ENCODE measurements around the gene RAB35. TPM values are rescaled to one million over a fixed set of nuclear protein-coding genes. Genes with fewer than 3 reads are reported as not detected.

Gene RAB35
- total RNA-seq, 2 experiments from 2014 or later = 71.2 to 71.3 TPM

DNA sequence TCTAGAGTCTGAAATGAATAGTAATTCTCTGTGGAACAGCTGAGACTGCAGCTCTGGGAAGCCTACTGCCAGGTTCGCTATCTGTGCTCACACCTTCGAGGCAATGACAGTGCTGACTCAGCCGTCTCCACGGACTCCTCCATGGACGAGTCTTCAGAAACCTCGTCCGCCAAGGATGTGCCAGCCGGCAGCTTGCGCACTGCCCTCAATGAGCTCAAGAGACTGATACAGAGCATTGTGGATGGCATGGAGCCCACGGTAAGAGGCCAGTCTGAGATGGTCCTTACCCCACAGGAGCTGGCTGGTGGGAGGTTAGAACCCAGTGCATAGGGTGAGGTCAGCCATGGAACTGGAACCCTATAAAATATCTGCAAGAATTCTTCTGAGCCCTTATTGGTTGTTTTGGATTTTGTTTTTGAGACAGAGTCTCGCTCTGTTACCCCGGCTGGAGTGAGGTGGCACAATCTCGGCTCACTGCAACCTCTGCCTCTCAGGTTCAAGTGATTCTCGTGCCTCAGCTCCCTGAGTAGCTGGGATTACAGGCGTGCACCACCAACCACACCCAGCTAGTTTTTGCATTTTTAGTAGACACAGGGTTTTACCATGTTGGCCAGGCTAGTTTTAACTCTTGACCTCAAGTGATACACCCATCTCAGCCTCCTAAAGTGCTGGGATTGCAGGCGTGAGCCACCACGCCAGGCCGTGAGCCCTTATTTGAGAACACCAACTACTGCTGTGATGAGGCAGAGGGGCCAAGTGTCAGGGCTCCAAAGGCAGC, 43.9 kb downstream of the RAB35 start:
- CTCF ChIA-PET = interaction anchor here (0.9 to 1.2 kb wide), 2 partner anchors 15 to 32 kb away, joined by 3 to 4 read pairs; no protein-coding TSS in a partner anchor
- POLR2A ChIA-PET = no interaction called here

DNA sequence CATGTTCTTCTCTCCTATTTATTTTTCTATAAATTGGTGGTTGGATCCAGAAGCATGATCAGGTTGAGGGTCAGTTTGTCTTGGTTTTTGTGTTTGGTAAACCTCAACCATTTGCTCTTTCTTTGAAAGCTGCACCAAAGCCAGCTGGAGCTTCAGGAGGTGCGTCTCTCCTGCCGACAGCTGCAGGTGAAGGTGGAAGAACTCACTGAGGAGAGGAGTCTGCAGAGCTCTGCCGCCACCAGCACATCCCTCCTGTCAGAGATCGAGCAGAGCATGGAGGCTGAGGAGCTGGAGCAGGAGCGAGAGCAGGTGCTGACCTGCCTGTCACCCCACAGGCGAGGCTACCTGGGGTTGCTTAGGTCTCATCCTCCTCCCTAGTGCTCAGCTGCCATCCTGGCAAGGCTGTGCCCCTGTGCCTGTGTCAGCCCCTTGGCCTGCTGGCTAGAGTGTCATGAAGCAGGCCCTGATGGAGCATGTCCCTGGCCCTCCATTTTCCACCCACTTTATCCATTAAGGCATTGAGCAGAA, 45.0 kb downstream of the RAB35 start:
- CTCF ChIA-PET = no interaction called here
- POLR2A ChIA-PET = no interaction called here

DNA sequence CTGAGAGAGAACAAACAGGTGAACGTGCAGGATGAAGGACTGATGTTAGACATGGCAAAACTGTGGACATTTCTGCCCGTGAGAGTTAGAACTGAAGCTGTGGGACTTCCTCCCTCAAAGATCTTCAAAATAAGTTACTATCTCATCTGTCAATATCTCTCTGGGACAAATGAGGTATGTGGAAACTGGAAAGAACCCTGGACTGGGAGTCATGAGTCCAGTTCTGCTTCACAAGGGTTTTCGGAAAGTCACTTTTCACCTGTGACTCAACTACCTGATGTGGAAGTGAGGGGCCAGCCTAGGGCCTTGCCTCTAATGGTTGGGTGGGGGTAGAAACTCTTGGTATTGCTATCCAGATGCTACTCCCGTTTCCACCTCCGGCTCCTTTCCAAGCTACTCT, 47.3 kb downstream of the RAB35 start:
- CTCF ChIA-PET = no interaction called here

DNA sequence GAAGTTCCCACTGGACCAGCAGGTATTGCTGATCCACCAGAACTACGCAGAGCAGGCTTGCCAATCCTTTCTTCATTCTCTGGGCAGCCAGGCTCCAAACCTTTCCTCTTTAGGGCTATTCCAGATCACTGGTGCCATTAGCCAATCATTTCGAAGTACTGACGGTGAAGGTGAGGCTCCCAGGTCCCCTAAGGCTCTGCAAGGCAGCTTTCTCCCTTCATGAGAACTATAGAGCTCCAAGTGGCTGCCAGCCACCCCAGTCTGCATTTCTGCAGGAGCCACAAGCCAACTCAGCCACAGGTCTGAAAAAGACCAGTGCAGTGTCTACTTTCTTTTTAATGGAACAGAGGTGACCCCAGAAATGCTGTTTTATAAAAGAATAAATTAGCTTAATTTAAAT, 48.7 kb downstream of the RAB35 start:
- ChIA-PET POLR2A (no interaction called here), CTCF (interaction anchor here (1.2 kb wide), 1 partner anchor 25 kb away, joined by 3 read pairs; no protein-coding TSS in a partner anchor)

More for the DNA sequence above, 47.3 kb downstream of the RAB35 start:
- POLR2A ChIA-PET = no interaction called here

DNA sequence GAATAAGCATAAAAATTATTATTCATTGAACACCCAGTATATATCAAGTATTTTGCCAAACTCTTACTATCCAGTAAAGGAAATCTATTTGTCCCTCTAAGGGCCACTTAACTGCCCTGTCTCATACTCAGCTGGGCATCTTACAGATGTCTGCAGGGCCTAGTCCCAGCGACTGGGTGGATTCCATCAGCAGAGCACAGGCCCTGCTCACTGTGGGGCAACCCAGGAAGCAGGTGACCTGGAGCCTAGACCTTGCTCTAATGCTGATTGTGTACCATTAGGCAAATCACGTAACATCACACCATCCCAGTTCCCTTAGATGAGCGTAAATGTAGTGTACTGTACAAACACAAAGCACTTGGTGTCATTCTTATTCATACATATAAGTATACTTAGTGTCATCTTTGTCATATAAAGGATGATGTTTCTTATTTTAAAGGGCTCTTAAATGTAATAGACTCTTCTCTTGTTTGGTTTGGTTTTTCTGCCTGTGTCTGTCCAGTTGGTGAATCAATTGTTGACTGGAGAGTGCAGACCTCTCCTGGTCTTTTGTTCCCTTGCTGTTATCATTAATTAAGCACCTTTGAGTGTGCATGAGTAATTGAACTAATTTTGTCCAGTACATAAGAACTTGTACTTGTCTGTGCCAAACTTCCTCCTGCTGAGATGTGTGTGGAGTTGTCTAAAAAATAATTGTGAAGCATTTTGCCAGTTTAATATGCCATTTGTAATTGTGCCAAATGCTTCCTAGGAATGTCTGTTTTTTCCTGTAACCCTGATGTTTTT, 49.3 kb downstream of the RAB35 start:
- ChIA-PET POLR2A (interaction anchor here (0.6 kb wide), 1 partner anchor 8 kb away, joined by 6 read pairs; no protein-coding TSS in a partner anchor), CTCF (interaction anchor here (1.2 kb wide), 1 partner anchor 24 kb away, joined by 3 read pairs; no protein-coding TSS in a partner anchor)

DNA sequence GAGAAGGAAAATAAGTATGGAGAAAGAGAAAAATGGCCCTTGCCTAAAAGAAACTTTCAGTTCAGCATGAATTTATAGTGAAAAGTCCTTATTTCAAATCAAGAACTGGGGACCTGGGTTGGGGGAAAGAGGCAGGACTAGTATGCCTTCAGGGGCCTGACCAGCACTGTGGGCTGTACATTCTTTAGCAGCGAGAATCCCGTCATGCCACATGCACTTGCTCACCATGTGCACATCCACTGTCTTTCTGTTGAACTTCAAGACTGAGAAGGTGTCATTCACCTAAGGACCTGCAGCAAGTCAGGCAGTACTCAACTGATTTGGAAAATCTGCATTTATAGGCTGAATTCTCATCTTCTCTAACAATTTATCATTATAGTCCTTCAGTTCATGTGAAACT, 50.2 kb downstream of the RAB35 start:
- CTCF ChIA-PET = no interaction called here

DNA sequence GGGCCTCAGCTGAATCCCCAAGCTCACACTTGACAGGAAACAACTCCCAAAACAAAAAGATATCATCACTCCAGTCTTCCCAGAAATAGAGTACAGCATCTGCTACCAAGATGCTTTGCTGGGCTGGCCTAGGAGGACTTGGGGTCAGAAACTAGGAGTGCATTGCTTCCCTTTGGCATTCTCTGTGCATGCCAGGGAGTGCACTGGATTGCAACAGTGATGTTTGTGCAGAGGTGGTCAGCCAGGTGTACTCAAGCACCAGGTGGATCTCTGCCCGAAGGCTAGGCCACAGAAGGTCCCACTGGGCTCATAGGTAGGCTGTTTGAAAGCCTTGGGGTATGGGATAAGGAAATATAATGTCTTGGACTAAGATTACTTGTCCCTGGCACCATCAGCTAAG, 51.1 kb downstream of the RAB35 start:
- CTCF ChIA-PET = interaction anchor here (0.9 kb wide), 1 partner anchor 8 kb away, joined by 3 read pairs; no protein-coding TSS in a partner anchor
- POLR2A ChIA-PET = no interaction called here

More for the DNA sequence above, 50.2 kb downstream of the RAB35 start:
- POLR2A ChIA-PET = no interaction called here

DNA sequence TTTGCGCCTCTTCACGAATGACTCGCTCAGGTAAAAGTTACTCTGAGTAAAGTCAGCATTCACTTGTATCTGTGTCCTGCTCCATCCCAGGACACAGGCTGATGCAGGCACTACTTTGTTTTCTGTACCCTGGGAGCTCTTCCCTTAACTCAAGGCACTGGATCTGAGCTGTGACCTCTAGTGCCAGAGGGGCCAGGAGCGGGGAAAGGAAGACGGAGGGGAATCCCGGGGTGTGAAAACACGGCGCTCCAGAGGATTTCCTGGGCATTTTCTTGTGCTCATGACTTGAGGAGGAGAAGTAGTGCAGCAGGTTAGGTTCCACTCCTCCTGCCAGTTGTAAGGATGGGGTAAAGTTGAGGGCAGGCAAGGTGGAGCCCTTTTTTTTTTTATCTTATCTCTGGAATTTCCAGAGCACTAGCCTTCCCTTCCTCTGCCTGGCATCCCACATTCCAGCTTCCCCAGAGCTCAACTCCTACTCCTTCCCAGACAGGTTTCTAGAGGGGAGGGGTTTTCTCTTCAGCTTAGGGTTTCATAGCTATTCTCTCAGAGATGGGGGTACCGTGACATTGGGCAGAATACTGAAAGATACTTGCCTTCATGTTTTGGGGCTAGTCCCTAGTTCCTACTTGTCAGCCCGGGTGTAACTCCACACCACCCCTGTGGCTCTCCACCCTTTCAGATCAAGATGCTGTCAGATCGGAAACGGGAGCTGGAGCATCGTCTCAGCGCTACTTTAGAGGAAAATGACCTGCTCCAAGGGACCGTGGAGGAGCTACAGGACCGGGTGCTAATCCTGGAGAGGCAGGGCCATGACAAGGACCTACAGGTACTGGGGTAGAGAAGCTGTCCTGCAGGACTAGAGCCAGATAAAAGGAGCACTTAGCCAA, 52.3 kb downstream of the RAB35 start:
- POLR2A ChIA-PET = no interaction called here
- CTCF ChIA-PET = interaction anchor here (1.1 kb wide), 2 partner anchors 32 to 38 kb away, joined by 3 to 4 read pairs; no protein-coding TSS in a partner anchor

DNA sequence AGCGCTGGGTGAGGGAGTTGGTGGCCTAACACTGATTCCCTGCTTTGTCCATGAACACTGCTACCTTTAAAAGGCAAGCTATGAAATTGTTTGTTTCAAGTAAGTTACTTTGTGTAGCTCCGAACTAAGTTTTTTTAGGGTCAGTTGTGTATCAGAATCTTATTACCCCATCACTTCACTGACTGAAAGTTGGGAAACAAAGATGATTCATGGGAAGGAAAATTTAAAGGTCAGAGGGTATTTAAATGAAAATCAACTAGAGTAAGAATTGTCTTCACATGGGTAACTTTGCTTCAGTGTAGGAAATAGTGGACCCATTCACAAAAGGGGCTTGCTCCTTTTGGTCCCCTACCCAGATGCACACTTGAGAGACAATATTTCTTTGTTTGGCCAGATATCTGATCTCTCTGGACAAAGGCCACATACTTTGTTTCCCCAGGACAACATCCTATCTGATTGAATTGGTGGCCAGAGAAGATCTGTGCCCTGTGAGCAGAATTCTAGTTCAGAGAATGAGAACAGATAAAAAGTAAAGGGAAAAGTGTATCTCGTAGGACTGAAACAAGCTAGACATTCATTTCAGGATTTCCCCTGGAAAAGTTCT, 53.5 kb downstream of the RAB35 start:
- POLR2A ChIA-PET = interaction anchor here (0.6 kb wide), 1 partner anchor 234 kb away, joined by 5 read pairs; no protein-coding TSS in a partner anchor
- CTCF ChIA-PET = no interaction called here

DNA sequence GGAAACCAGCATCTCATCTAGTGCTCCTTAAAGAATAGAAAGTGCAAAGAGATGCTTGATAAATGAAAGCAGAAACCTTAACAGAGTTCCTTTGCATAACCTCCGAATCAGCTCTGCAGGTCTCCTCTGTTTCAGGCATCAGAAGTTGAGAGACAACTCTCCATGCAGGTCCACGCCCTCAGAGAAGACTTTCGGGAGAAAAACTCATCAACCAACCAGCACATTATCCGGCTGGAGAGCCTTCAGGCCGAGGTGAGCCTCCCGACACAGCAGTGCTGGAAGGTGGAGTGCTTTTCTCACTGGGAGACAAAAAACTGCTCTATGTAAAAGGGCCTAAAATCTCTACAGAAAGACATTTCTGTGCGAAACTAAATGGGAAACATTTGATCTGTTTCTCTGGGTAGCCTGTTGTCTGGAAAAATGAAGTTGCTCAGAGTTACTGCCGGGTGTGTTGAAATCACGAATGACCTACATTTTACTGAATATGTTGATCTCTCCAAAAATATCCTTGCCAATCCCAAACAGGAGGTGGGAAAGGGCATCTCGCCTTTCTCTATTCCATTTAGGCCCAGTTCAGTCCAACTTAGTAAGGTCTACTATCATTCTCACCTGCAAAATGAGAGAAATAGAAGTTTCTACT, 54.9 kb downstream of the RAB35 start:
- ChIA-PET POLR2A (no interaction called here), CTCF (no interaction called here)

DNA sequence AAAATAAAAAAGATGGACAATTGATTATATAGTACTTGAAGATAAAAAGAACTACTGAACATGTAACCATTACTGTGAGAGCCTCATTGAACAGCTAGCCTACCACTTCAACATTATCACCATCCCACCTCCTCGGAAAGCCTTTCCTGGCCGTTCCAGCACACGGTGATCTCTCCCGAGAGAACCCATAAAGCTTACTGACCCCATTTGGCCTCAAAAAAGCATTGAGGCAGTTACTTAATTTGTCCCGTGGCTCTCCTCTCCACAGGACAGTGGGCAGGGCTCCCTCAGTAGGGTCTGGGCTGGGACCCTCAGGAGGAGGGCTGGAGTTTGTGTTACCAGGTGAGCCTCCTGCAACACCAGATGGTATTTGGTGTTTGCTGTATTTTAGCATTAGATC, 55.8 kb downstream of the RAB35 start:
- ChIA-PET POLR2A (no interaction called here), CTCF (no interaction called here)

DNA sequence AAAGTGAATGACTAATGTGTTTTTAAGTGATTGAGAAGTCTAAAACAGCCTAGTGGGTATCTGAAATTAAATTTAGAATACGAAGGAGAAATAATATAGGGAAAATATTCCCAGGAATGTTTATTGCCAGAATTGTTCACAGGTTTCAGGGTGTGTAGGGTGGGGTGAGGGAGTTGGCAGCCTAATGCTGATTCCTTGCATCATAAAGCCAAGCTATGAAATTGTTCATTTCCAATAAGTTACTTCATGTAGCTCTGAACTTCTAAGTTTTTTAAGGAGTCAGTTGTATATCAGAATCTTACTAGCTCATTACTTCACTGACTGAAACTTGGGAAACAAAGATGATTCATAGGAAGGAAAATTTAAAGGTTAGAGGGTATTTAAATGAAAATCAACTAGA, 56.4 kb downstream of the RAB35 start:
- CTCF ChIA-PET = no interaction called here
- POLR2A ChIA-PET = no interaction called here

DNA sequence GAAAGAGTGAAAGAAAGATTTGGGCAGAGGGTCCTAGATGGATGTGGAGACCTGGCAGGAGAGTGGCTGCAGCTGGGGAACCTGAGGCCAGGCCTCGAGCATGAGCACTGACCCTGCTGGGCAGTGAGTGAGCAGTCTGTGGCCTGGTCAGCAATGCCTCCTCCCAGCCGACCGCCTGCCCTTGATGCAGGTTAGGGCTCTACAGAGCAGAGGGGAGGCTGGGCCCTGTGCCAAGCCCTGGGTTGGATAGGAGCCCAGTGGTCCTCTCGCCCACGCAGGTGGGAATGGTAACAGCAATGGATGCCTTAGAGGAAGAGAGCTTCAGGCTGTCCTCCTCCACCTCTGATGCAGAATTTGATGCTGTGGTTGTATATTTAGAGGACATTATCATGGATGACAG, 59.8 kb downstream of the RAB35 start:
- CTCF ChIA-PET = interaction anchor here (1.1 to 1.2 kb wide), 2 partner anchors 9 kb away, joined by 3 read pairs; no protein-coding TSS in a partner anchor
- POLR2A ChIA-PET = no interaction called here

DNA sequence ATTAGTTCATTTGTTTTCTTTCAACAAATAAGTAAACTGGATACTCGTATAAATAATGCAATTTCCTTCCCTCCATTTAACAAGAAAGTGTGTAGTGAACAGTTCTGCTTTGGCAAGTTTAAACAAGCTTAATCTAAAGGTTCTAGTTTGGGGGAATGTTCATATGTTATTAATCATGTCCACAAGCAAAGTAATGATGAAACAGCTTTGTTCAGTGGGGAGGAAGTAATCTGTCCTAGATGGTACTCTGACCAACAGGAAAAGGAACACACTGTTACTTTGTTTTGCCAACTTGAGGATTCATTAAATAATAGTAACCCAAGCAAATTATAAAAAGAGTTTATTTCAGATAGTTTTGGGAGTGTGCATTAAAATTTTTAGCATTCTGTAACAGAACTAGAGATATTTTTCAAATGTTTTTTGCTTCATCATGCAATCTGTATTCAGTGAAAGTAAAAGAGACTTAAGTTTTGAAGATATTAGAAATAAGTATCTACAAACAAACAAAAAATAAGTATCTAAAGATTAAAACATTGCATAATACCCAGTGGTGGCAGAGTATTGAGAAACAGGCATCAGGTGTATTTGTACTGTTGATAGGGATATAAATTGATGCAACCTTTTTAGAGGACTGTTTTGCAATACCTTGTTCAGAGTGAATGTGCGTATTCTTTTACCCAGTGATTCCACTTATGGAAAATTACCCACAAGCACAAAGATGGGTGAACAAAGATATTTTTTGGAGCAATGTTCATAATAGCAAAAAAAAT, 61.1 kb downstream of the RAB35 start:
- POLR2A ChIA-PET = no interaction called here
- CTCF ChIA-PET = no interaction called here

DNA sequence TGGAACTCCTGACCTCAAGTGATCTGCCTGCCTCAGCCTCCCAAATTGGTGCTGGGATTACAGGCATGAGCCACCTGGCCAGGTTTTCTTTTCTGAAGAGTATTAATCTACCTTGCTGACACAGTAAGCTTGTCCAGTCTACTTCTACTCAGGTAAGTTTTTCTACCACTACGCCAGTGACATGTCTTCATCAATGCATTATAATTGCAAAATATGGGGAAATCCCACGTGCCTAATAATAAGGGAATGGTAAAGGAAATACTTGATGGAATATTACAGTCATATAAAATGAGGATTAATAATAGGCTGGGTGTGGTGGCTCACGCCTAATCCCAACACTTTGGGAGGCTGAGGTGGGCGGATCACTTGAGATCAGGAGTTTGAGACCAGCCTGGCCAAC, 62.3 kb downstream of the RAB35 start:
- ChIA-PET CTCF (no interaction called here), POLR2A (no interaction called here)

DNA sequence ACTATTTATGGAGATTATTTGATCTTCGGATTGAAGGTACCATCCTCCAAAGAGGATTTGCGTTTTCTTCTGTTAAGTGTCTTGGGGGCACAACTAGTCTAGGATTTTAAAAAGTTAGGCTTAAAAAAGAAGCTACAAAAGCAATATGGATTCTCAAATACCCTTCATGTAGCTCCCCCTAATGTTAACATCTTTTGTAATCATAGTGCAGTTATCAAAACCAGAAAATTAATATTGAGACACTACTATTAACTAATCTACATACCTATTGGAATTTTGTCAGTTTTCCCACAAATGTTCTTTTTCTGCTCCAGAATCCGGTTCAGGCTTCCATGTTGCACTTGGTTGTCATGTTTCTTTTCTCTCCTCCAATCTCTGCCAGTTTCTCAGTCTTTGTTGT, 65.0 kb downstream of the RAB35 start:
- ChIA-PET CTCF (no interaction called here), POLR2A (no interaction called here)

DNA sequence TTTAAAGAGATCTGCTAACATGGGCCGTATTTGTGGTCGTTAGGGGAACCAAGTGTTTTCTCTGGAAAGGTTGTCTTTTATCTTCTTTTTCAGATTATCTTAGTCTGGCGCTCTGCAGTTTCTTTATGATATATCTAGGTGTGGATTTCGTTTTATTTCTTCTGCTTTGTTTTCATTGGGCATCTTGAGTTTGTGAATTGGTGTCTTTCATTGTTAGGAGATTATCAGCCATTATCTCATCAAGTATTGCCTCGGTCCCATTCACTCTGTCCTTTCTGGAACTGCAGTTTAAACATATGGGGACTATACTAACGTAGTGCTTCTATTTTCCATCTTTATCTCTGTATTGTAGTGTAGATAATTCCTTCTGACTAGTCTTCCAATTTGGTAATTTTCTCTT, 67.1 kb downstream of the RAB35 start:
- POLR2A ChIA-PET = interaction anchor here (1.2 kb wide), 1 partner anchor 43 kb away, joined by 3 read pairs; no protein-coding TSS in a partner anchor
- CTCF ChIA-PET = no interaction called here

DNA sequence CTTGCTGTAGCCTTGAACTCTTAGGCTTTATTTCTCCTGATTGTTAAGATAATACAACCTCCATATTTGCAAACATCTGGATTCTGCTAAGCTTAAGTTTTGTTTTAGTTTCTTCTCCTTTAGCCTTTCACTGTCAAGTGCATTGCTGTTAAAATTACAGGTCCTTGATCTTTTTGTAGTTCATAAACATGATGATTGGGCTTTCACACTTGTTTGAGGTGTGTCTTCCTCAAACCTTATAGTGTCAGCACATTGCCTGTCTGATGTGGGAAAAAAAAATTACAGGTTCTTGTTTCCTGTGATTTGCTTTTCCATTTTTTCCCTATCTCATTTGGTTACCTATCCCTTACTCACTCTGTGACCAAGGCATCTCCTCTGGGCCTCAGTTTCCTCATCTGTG, 68.3 kb downstream of the RAB35 start:
- CTCF ChIA-PET = interaction anchor here (1.8 kb wide), 1 partner anchor 9 kb away, joined by 3 read pairs; no protein-coding TSS in a partner anchor
- POLR2A ChIA-PET = no interaction called here
